WERI-Rb-1 (cell line): ENCODE results near the gene RBMY1B.
"Not testable (repeated sequence)": the region's sequence is repeated elsewhere in the genome, so short reads cannot be mapped to it uniquely, and the experiment has no call there.

Experiments
- DNase-seq: peaks from one replicate; pipeline ENCODE4 v3.0.0-alpha.2; 2020
- H3K27ac ChIP-seq: fragments of 250-450 bp; sonication (Bioruptor Pico); 2 replicates; pipeline ENCODE4 v1.5.1; 2020; ENCODE audit warnings: mild to moderate bottlenecking, moderate library complexity
- H3K27me3 ChIP-seq: fragments of 250-450 bp; sonication (Bioruptor Pico); 2 replicates; pipeline ENCODE4 v1.5.1; 2021; ENCODE audit warnings: mild to moderate bottlenecking, low read depth, moderate library complexity; ENCODE audit not compliant: insufficient read depth, severe bottlenecking
- H3K36me3 ChIP-seq: fragments of 250-450 bp; sonication (Bioruptor Pico); 2 replicates; pipeline ENCODE4 v1.5.1; 2020; ENCODE audit warnings: mild to moderate bottlenecking, moderate library complexity
- H3K4me3 ChIP-seq: 2 replicates; pipeline ENCODE4 v1.5.1; 2011; ENCODE audit warnings: low read depth, mild to moderate bottlenecking, control low read depth, low read length
- H3K9me3 ChIP-seq: fragments of 250-450 bp; sonication (Bioruptor Pico); 2 replicates; pipeline ENCODE4 v1.5.1; 2021; ENCODE audit warnings: mild to moderate bottlenecking, moderate library complexity; ENCODE audit not compliant: severe bottlenecking
- TF ChIP-seq, protein P1 (sequence below): IDR thresholded peaks from 2 replicates; pipeline ENCODE4 v1.5.1; 2011; ENCODE audit warnings: low read depth, mild to moderate bottlenecking, control low read depth, inconsistent platforms, low read length

The RBMY1B gene

DNA sequence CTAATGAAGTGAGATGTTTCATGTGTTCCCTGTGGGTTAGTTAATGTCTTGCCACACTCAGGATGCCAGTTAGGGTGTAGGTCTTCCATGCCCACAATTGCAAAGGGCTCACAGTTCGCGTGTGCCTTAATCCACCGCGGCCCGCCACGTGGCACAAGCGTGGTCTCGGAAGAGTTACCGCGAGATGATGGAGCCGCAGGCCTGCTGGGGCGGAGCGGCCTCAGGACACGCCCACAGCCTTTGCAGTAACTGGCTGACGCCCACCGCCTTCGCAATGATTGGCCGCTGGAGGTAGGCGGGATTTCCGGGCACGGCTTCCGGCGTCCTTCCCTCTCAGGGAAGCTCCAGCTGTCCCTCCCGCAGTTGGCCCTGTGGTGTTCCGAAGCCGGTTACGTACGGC lies at the start of gene RBMY1B:
Gene RBMY1B (plus strand): TSS at position 301 of the 400 bp plus-strand sequence. CDS start 2,013 bp downstream, outside the sequence.
- not testable (repeated sequence) for H3K36me3 ChIP-seq, H3K4me3 ChIP-seq, H3K9me3 ChIP-seq

DNA sequence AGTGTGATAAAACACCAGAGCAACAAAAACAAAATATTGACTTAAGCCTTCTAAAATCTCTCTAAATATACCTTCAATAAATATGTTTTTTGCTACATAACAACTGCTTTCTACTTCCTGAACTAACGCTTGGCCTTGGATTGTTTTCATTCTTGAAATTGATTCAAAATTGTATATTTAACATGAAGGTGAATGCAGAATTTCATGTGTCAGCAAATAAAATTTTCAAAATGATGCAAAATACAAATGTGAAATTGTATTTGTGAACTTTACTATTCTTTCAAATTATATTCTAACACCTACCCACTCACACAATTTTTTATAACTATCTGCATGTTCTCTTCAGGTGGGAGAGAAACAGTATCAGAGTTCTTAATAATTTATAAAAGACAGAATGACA lies 48.2 kb upstream of the RBMY1B start:
- H3K36me3 ChIP-seq, H3K27ac ChIP-seq, H3K27me3 ChIP-seq, DNase-seq, H3K9me3 ChIP-seq, H3K4me3 ChIP-seq: not testable (repeated sequence)

More for the DNA sequence above, at the start of gene RBMY1B:
- not testable (repeated sequence) for H3K27ac ChIP-seq, H3K27me3 ChIP-seq, DNase-seq

DNA sequence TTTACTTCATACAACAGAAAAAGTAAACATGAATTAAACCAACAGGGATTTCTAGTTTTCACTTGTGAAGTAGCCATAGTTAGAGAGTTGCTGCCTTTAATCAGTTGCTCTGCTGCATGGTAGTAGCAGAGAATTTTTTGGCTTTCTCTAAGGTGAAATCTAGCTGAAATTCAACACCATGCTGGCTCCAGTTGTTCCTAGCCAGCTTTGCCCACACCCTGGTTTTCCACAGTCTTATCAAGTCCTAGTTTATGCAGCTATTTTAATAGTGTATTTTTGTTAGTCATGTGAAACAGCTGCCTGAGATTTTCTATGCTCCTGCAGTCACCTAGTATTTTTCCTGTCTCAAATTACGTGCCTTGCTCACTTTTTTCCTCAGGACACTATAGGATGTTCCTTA lies 28.2 kb upstream of the RBMY1B start:
- Histone ChIP-seq H3K36me3 (no peaks in the 10 kb centered on the region), H3K27me3 (no peaks in the 10 kb centered on the region), H3K27ac (no peak overlapping the region), H3K9me3 (no peaks in the 10 kb centered on the region), H3K4me3 (no peak overlapping the region)
- TF ChIP-seq, protein P1, sequence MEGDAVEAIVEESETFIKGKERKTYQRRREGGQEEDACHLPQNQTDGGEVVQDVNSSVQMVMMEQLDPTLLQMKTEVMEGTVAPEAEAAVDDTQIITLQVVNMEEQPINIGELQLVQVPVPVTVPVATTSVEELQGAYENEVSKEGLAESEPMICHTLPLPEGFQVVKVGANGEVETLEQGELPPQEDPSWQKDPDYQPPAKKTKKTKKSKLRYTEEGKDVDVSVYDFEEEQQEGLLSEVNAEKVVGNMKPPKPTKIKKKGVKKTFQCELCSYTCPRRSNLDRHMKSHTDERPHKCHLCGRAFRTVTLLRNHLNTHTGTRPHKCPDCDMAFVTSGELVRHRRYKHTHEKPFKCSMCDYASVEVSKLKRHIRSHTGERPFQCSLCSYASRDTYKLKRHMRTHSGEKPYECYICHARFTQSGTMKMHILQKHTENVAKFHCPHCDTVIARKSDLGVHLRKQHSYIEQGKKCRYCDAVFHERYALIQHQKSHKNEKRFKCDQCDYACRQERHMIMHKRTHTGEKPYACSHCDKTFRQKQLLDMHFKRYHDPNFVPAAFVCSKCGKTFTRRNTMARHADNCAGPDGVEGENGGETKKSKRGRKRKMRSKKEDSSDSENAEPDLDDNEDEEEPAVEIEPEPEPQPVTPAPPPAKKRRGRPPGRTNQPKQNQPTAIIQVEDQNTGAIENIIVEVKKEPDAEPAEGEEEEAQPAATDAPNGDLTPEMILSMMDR = no peak
- no peak for DNase-seq

DNA sequence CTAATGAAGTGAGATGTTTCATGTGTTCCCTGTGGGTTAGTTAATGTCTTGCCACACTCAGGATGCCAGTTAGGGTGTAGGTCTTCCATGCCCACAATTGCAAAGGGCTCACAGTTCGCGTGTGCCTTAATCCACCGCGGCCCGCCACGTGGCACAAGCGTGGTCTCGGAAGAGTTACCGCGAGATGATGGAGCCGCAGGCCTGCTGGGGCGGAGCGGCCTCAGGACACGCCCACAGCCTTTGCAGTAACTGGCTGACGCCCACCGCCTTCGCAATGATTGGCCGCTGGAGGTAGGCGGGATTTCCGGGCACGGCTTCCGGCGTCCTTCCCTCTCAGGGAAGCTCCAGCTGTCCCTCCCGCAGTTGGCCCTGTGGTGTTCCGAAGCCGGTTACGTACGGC lies 23.4 kb downstream of the RBMY1B start, which contains the start of gene RBMY1A1:
Gene RBMY1A1 (plus strand): TSS at position 301 of the 400 bp plus-strand sequence. CDS start 2,013 bp downstream, outside the sequence.
- not testable (repeated sequence) for H3K9me3 ChIP-seq, H3K27ac ChIP-seq, H3K4me3 ChIP-seq, DNase-seq, H3K27me3 ChIP-seq, H3K36me3 ChIP-seq

DNA sequence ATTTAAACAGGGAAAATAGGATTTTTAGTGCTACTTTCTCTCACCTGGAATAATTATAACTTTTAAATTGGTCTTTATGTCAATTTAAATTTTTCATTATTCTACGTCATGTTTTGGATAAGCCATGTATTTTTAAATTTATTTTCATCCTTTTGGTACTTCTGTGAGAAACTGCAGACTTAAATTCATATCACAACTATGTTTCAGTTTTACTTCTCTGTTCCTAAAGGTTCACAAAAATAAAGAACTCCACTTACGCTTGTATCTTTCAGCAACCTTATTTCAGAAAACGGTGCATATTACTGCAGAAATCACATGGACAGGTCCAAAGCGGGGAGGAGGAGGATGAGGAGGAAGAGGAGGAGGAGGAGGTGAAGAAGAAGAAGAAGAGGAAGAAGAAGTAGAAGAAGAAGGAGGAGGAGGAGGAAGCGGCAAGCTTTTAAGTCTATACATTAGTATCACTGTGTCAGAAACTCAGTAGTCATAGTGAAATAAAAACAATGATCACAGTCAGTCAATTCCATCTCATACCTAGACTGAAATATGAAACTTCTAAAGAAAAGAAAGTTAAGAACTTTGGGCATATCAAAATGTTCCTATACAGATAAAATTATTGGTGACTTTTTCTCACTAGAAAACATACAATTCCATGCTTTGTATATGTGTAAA lies 48.3 kb downstream of the RBMY1B start:
- not testable (repeated sequence) for H3K4me3 ChIP-seq, H3K27me3 ChIP-seq, H3K9me3 ChIP-seq, H3K27ac ChIP-seq, H3K36me3 ChIP-seq, DNase-seq
